Stimulated activated CD8-positive, alpha-beta memory T cell treated with anti-CD3 and anti-CD28 coated beads, Interleukin-7, amount 100 ng/mL, for 4 hours (primary cell): Measurements from ENCODE around the gene TICAM2.

ENCODE experiments used
- DNase-seq, 2 donors: peaks; one replicate each; pipeline ENCODE4 v3.0.0-alpha.2; 2020; ENCODE audit warnings: low read depth in 2 of 2

TICAM2 gene

GRCh38 chr5:115532517-115532916 lies 69.8 kb downstream of the TICAM2 start:
- no peak for DNase-seq

- no peak for DNase-seq
Measured at GRCh38 chr5:115531787-115532367, 70.4 kb downstream of the TICAM2 start.

DNA sequence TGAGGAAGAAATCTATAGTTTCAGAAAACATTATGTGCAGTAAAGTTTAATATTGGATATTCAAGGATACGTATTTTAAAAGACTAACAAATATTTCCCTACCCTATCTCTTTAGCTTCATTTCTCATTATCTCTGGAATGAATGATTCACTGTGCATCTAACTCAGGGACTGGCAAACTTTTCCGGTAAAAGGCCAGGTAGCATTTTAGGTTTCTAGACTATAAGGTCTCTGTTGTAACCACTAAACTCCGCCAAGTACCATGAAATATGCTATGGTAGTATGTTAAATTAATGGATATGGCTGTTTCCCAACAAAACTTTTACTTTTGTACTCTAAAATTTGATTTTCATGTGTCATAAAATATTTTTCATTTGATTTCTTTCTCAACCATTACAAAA lies 70.9 kb downstream of the TICAM2 start:
- DNase-seq, result no peak

GRCh38 chr5:115530426-115530825 lies 71.9 kb downstream of the TICAM2 start:
- no peak for DNase-seq
